H9 (cell line): Measurements from ENCODE around the gene CDC6. TPM values are rescaled to one million over a fixed set of nuclear protein-coding genes. Genes with fewer than 3 reads are reported as not detected.

Experiments
- DNase-seq: peaks from one replicate; pipeline ENCODE4 v3.0.0-alpha.2; 2017
- H2AFZ ChIP-seq: one replicate; pipeline ENCODE4 v1.6.1; 2013; ENCODE audit warnings: mild to moderate bottlenecking, low read length, control low read depth, moderate library complexity
- H2AK5ac ChIP-seq: 2 replicates; pipeline ENCODE4 v1.6.1; 2013; ENCODE audit warnings: low read length, control low read depth, mixed read lengths; ENCODE audit not compliant: insufficient read length
- H2BK120ac ChIP-seq: one replicate; pipeline ENCODE4 v1.6.1; 2013; ENCODE audit warnings: low read depth, mild to moderate bottlenecking, low read length, control low read depth, inconsistent platforms; ENCODE audit not compliant: poor library complexity, severe bottlenecking
- H2BK12ac ChIP-seq: 2 replicates; pipeline ENCODE4 v1.6.1; 2013; ENCODE audit warnings: low read length, control low read depth, mixed read lengths, low read depth; ENCODE audit not compliant: insufficient read length
- H2BK15ac ChIP-seq: 2 replicates; pipeline ENCODE4 v1.6.1; 2013; ENCODE audit warnings: low read depth, low read length, control low read depth
- H2BK20ac ChIP-seq: one replicate; pipeline ENCODE4 v1.6.1; 2013; ENCODE audit warnings: low read depth, mild to moderate bottlenecking, low read length, control low read depth, inconsistent platforms; ENCODE audit not compliant: poor library complexity, severe bottlenecking
- H2BK5ac ChIP-seq: 2 replicates; pipeline ENCODE4 v1.6.1; 2013; ENCODE audit warnings: low read length, control low read depth, mixed read lengths; ENCODE audit not compliant: insufficient read length
- H3K14ac ChIP-seq: 2 replicates; pipeline ENCODE4 v1.6.1; 2013; ENCODE audit warnings: low read length, control low read depth; ENCODE audit not compliant: insufficient read depth
- H3K18ac ChIP-seq: 2 replicates; pipeline ENCODE4 v1.6.1; 2013; ENCODE audit warnings: low read depth, mild to moderate bottlenecking, mixed read lengths, low read length, control low read depth; ENCODE audit not compliant: insufficient read length
- H3K23ac ChIP-seq: 2 replicates; pipeline ENCODE4 v1.6.1; 2013; ENCODE audit warnings: low read length, control low read depth, mixed read lengths, low read depth; ENCODE audit not compliant: insufficient read length
- H3K23me2 ChIP-seq: 2 replicates; pipeline ENCODE4 v1.6.1; 2013; ENCODE audit warnings: low read depth, mild to moderate bottlenecking, mixed read lengths, low read length, control low read depth; ENCODE audit not compliant: insufficient read length, poor library complexity, severe bottlenecking
- H3K27ac ChIP-seq: 2 replicates; pipeline ENCODE4 v1.5.1; 2013; ENCODE audit warnings: low read length, control low read depth, mixed read lengths, low read depth; ENCODE audit not compliant: insufficient read length
- H3K27me3 ChIP-seq: 2 replicates; pipeline ENCODE4 v1.6.1; 2013; ENCODE audit warnings: low read length, control low read depth, inconsistent platforms; ENCODE audit not compliant: insufficient read depth
- H3K4ac ChIP-seq: 2 replicates; pipeline ENCODE4 v1.6.1; 2013; ENCODE audit warnings: low read depth, mild to moderate bottlenecking, control low read depth, inconsistent platforms, low read length, moderate library complexity
- H3K4me1 ChIP-seq: 2 replicates; pipeline ENCODE4 v1.6.1; 2013; ENCODE audit warnings: low read length, control low read depth, inconsistent platforms; ENCODE audit not compliant: insufficient read depth
- H3K4me2 ChIP-seq: 2 replicates; pipeline ENCODE4 v1.6.1; 2013; ENCODE audit warnings: low read length, control low read depth, mixed read lengths; ENCODE audit not compliant: insufficient read length, insufficient read depth
- H3K56ac ChIP-seq: 2 replicates; pipeline ENCODE4 v1.6.1; 2013; ENCODE audit warnings: low read depth, mild to moderate bottlenecking, mixed read lengths, low read length, control low read depth; ENCODE audit not compliant: insufficient read length
- H3K79me1 ChIP-seq: 2 replicates; pipeline ENCODE4 v1.6.1; 2013; ENCODE audit warnings: low read depth, mild to moderate bottlenecking, moderate library complexity, low read length, control low read depth, inconsistent platforms; ENCODE audit not compliant: insufficient read depth, poor library complexity, severe bottlenecking
- H3K79me2 ChIP-seq: 2 replicates; pipeline ENCODE4 v1.6.1; 2013; ENCODE audit warnings: low read length, control low read depth, inconsistent platforms; ENCODE audit not compliant: insufficient read depth
- H3K9ac ChIP-seq: 2 replicates; pipeline ENCODE4 v1.6.1; 2013; ENCODE audit warnings: low read length, control low read depth, mixed read lengths; ENCODE audit not compliant: insufficient read length; ENCODE audit errors: extremely low read depth
- H3K9me3 ChIP-seq: one replicate; pipeline ENCODE4 v1.6.1; 2013; ENCODE audit warnings: low read depth, low read length, inconsistent platforms; ENCODE audit not compliant: control insufficient read depth
- H3T11ph ChIP-seq: one replicate; pipeline ENCODE4 v1.6.1; 2013; ENCODE audit warnings: mild to moderate bottlenecking, low read length, control low read depth, inconsistent platforms
- H4K20me1 ChIP-seq: one replicate; pipeline ENCODE4 v1.6.1; 2013; ENCODE audit not compliant: control insufficient read depth, insufficient read length, insufficient read depth
- H4K5ac ChIP-seq: 2 replicates; pipeline ENCODE4 v1.6.1; 2013; ENCODE audit warnings: low read depth, mild to moderate bottlenecking, mixed read lengths, low read length, control low read depth; ENCODE audit not compliant: insufficient read length
- H4K8ac ChIP-seq: replicated peaks from 2 replicates; pipeline ENCODE4 v1.6.1; 2013; ENCODE audit warnings: low read length, control low read depth, mixed read lengths, low read depth; ENCODE audit not compliant: insufficient read length
- H4K91ac ChIP-seq: 2 replicates; pipeline ENCODE4 v1.6.1; 2013; ENCODE audit warnings: low read depth, mild to moderate bottlenecking, moderate library complexity, mixed read lengths, low read length, control low read depth; ENCODE audit not compliant: insufficient read length
- H3K27ac Mint-ChIP-seq, 3 experiments: 2 replicates in 2 of 3; 3 replicates in 1 of 3; pipeline ENCODE4 v1.8.0; 2020 to 2021; ENCODE audit warnings: mixed read lengths in 3 of 3, mild to moderate bottlenecking in 1 of 3, moderate library complexity in 1 of 3
- H3K27me3 Mint-ChIP-seq: 2 replicates; pipeline ENCODE4 v1.8.0; 2021; ENCODE audit warnings: low read depth, mild to moderate bottlenecking, moderate library complexity, mixed read lengths
- H3K36me3 Mint-ChIP-seq, 3 experiments: 2 replicates in 2 of 3; 3 replicates in 1 of 3; pipeline ENCODE4 v1.8.0; 2020 to 2021; ENCODE audit warnings: low read depth in 3 of 3, mixed read lengths in 3 of 3; ENCODE audit not compliant: insufficient read depth in 1 of 3
- H3K4me1 Mint-ChIP-seq, 2 experiments: 2 replicates each; pipeline ENCODE4 v1.8.0; 2020; ENCODE audit warnings: mixed read lengths in 2 of 2
- H3K4me3 Mint-ChIP-seq, 2 experiments: 2 replicates in 1 of 2; 3 replicates in 1 of 2; pipeline ENCODE4 v1.8.0; 2020 to 2021; ENCODE audit warnings: mild to moderate bottlenecking in 2 of 2, mixed read lengths in 2 of 2, moderate library complexity in 1 of 2
- H3K9me3 Mint-ChIP-seq, 2 experiments: 2 replicates in 1 of 2; 3 replicates in 1 of 2; pipeline ENCODE4 v1.8.0; 2020; ENCODE audit warnings: mild to moderate bottlenecking in 2 of 2, mixed read lengths in 2 of 2, moderate library complexity in 1 of 2
- WGBS: extraction: QIAGEN DNeasy Blood & Tissue Kit; methylation state at CpG from one replicate; pipeline ENCODE4 v1.1.7; 2013; ENCODE audit warnings: missing lambda C conversion rate, low lambda C conversion rate, mixed read lengths; ENCODE audit not compliant: insufficient read length; ENCODE audit errors: extremely low coverage; 5-methylcytosine and 5-hydroxymethylcytosine counted together
- total RNA-seq: library from RNA; stranded (reverse); gene quantifications from 2 replicates; pipeline ENCODE4 v1.2.1, GENCODE V29; 2021
- TF ChIP-seq, protein P1 (sequence below): fragments of 200-600 bp; sonication (generic); conservative IDR thresholded peaks from 3 replicates; pipeline ENCODE4 v1.8.0; 2021; ENCODE audit warnings: antibody characterized with exemption, mild to moderate bottlenecking

Gene CDC6
- total RNA-seq, 1 experiment from 2014 or later, result 131 TPM

DNA sequence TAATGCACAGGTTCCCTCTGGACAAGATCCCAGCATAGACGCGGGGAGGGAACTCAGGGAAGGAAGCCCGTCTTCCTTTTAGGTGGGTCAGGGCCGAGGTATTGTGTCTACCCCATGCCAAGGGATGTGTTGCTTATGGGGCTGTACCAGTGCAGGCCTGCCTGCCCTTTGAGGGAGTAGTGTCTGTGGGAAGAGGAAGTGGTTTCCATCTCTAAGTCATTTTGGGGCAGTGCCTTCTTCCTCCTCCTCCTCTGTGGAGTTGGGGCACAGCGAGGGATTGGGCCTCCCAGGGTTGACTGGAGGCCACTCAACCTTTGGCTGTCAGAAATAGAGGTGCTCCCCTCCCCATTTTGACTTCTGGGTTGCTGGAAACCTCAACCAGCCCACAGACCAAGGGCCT lies 50.4 kb downstream of the CDC6 start:
- Mint-ChIP-seq H3K9me3 (no peaks in the 10 kb centered on the region), H3K27me3 (peaks cover 92% of the 10 kb centered on the region), H3K36me3 (peaks cover 0 to 6% (median 6%) of the 10 kb centered on the region in 3 experiments; a peak in 5 of 7 replicates), H3K4me1 (peaks cover 16 to 24% of the 10 kb centered on the region in 2 experiments), H3K4me3 (peak overlapping the region in 1 of 2 experiments; percentile 26; a peak in 1 of 5 replicates), H3K27ac (no peak overlapping the region)
- H3K14ac ChIP-seq, result no peak overlapping the region
- no peak overlapping the region for H3K27ac ChIP-seq
- H3K4me1 ChIP-seq, result peaks cover 2% of the 10 kb centered on the region; the same call in 1 of the 2 replicates
- TF ChIP-seq, protein P1, sequence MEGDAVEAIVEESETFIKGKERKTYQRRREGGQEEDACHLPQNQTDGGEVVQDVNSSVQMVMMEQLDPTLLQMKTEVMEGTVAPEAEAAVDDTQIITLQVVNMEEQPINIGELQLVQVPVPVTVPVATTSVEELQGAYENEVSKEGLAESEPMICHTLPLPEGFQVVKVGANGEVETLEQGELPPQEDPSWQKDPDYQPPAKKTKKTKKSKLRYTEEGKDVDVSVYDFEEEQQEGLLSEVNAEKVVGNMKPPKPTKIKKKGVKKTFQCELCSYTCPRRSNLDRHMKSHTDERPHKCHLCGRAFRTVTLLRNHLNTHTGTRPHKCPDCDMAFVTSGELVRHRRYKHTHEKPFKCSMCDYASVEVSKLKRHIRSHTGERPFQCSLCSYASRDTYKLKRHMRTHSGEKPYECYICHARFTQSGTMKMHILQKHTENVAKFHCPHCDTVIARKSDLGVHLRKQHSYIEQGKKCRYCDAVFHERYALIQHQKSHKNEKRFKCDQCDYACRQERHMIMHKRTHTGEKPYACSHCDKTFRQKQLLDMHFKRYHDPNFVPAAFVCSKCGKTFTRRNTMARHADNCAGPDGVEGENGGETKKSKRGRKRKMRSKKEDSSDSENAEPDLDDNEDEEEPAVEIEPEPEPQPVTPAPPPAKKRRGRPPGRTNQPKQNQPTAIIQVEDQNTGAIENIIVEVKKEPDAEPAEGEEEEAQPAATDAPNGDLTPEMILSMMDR, result no peak
- no peaks in the 10 kb centered on the region for H3K79me1 ChIP-seq
- H4K91ac ChIP-seq, result no peak overlapping the region
- no peaks in the 10 kb centered on the region for H3K9me3 ChIP-seq
- no peak overlapping the region for H3K56ac ChIP-seq
- no peak overlapping the region for H4K8ac ChIP-seq
- H3K9ac ChIP-seq, result no peak overlapping the region
- no peak overlapping the region for H2BK15ac ChIP-seq
- peaks cover 3% of the 10 kb centered on the region for H4K20me1 ChIP-seq
- no peak overlapping the region for H3K4me2 ChIP-seq
- H3K23me2 ChIP-seq, result peaks cover 14% of the 10 kb centered on the region
- WGBS, result no CpG with 5 or more reads among the region's 5 CpGs
- peaks cover 4% of the 10 kb centered on the region; the same call in 1 of the 2 replicates for H3K27me3 ChIP-seq
- no peak overlapping the region for H2BK120ac ChIP-seq
- H2BK12ac ChIP-seq, result no peak overlapping the region
- no peak overlapping the region for H2AK5ac ChIP-seq
- H3K23ac ChIP-seq, result no peak overlapping the region
- no peak for DNase-seq
- no peak overlapping the region for H2BK20ac ChIP-seq
- H2AFZ ChIP-seq, result no peak overlapping the region
- no peak overlapping the region for H3K18ac ChIP-seq
- no peak overlapping the region for H3T11ph ChIP-seq
- H3K79me2 ChIP-seq, result no peaks in the 10 kb centered on the region
- no peak overlapping the region for H2BK5ac ChIP-seq
- no peak overlapping the region for H3K4ac ChIP-seq
- H4K5ac ChIP-seq, result no peak overlapping the region
